GM12891 (cell line): Measurements from ENCODE around the gene BAIAP2.

Experiments used
- POLR2A ChIP-seq: IDR thresholded peaks from 2 replicates; pipeline ENCODE4 v1.6.1; 2011; ENCODE audit warnings: low read depth, low read length, control low read depth
- POLR2AphosphoS5 ChIP-seq: IDR thresholded peaks from 2 replicates; pipeline ENCODE4 v1.6.1; 2011; ENCODE audit warnings: low read depth, low read length, control low read depth
- SPI1 ChIP-seq: IDR thresholded peaks from 2 replicates; pipeline ENCODE4 v1.6.1; 2011; ENCODE audit warnings: low read depth, low read length, control low read depth

- TF ChIP-seq POLR2A (no peak), POLR2AphosphoS5 (no peak), SPI1 (no peak)
Observed at GRCh38 chr17:81066072-81066471, 31.1 kb downstream of the BAIAP2 start.
